ENCODE results near the gene ITM2C.

The ITM2C gene

GRCh38 chr2:230868161-230868946 is 3.6 kb downstream of the ITM2C start:
- Histone ChIP-seq H3K27ac (ENCODE audit: low read length) (no peak overlapping the region), H3K9ac (ENCODE audit: low read length in 2 of 2) (no peak overlapping the region), H3K9me3 (ENCODE audit: control insufficient read depth in 2 of 2, low read length in 2 of 2) (no peaks in the 10 kb centered on the region), H3K27me3 (ENCODE audit: control insufficient read depth in 1 of 2, insufficient read depth in 2 of 2, low read length in 2 of 2) (no peaks in the 10 kb centered on the region), H3K36me3 (ENCODE audit: control insufficient read depth in 2 of 2, insufficient read depth in 2 of 2, low read length in 2 of 2) (no peaks in the 10 kb centered on the region), H3K4me3 (ENCODE audit: low read length in 2 of 2) (no peak overlapping the region), H3K4me1 (ENCODE audit: control insufficient read depth, insufficient read depth, low read length) (peaks cover 49% of the 10 kb centered on the region)

GRCh38 chr2:230868947-230869913 is 4.5 kb downstream of the ITM2C start:
- H3K4me1 ChIP-seq (ENCODE audit: control insufficient read depth, insufficient read depth, low read length), result peaks cover 49% of the 10 kb centered on the region

GRCh38 chr2:230869914-230870543 is 5.3 kb downstream of the ITM2C start:
- no peaks in the 10 kb centered on the region for H3K27me3 ChIP-seq (ENCODE audit: control insufficient read depth in 1 of 2, insufficient read depth in 2 of 2, low read length in 2 of 2)
- peaks cover 49% of the 10 kb centered on the region for H3K4me1 ChIP-seq (ENCODE audit: control insufficient read depth, insufficient read depth, low read length)
- H3K4me3 ChIP-seq (ENCODE audit: low read length in 2 of 2), result peak overlapping the region in 1 of 2 donors; percentile 29
- H3K9ac ChIP-seq (ENCODE audit: low read length in 2 of 2), result peak overlapping the region in 1 of 2 donors; percentile 21
- peaks cover 0 to 2% of the 10 kb centered on the region in 2 donors for H3K36me3 ChIP-seq (ENCODE audit: control insufficient read depth in 2 of 2, insufficient read depth in 2 of 2, low read length in 2 of 2)
- no peaks in the 10 kb centered on the region for H3K9me3 ChIP-seq (ENCODE audit: control insufficient read depth in 2 of 2, low read length in 2 of 2)
- no peak overlapping the region for H3K27ac ChIP-seq (ENCODE audit: low read length)

More at GRCh38 chr2:230868947-230869913, 4.5 kb downstream of the ITM2C start:
- Histone ChIP-seq H3K9me3 (ENCODE audit: control insufficient read depth in 2 of 2, low read length in 2 of 2) (no peaks in the 10 kb centered on the region), H3K4me3 (ENCODE audit: low read length in 2 of 2) (no peak overlapping the region), H3K27me3 (ENCODE audit: control insufficient read depth in 1 of 2, insufficient read depth in 2 of 2, low read length in 2 of 2) (no peaks in the 10 kb centered on the region), H3K36me3 (ENCODE audit: control insufficient read depth in 2 of 2, insufficient read depth in 2 of 2, low read length in 2 of 2) (no peaks in the 10 kb centered on the region), H3K27ac (ENCODE audit: low read length) (no peak overlapping the region), H3K9ac (ENCODE audit: low read length in 2 of 2) (no peak overlapping the region)

GRCh38 chr2:230870544-230871360 is 6.0 kb downstream of the ITM2C start:
- H3K36me3 ChIP-seq (ENCODE audit: control insufficient read depth in 2 of 2, insufficient read depth in 2 of 2, low read length in 2 of 2), result peaks cover 2 to 5% of the 10 kb centered on the region in 2 donors
- H3K4me1 ChIP-seq (ENCODE audit: control insufficient read depth, insufficient read depth, low read length), result peaks cover 49% of the 10 kb centered on the region
- H3K27ac ChIP-seq (ENCODE audit: low read length), result no peak overlapping the region
- no peaks in the 10 kb centered on the region for H3K9me3 ChIP-seq (ENCODE audit: control insufficient read depth in 2 of 2, low read length in 2 of 2)
- peak overlapping the region in 1 of 2 donors; percentile 21 for H3K9ac ChIP-seq (ENCODE audit: low read length in 2 of 2)
- no peaks in the 10 kb centered on the region for H3K27me3 ChIP-seq (ENCODE audit: control insufficient read depth in 1 of 2, insufficient read depth in 2 of 2, low read length in 2 of 2)
- H3K4me3 ChIP-seq (ENCODE audit: low read length in 2 of 2), result peak overlapping the region in 1 of 2 donors; percentile 29

- no peak overlapping the region for H3K27ac ChIP-seq (ENCODE audit: low read length)
- H3K9me3 ChIP-seq (ENCODE audit: control insufficient read depth in 2 of 2, low read length in 2 of 2), result no peaks in the 10 kb centered on the region
- H3K36me3 ChIP-seq (ENCODE audit: control insufficient read depth in 2 of 2, insufficient read depth in 2 of 2, low read length in 2 of 2), result peaks cover 8 to 9% of the 10 kb centered on the region in 2 donors
- H3K4me1 ChIP-seq (ENCODE audit: control insufficient read depth, insufficient read depth, low read length), result peaks cover 41% of the 10 kb centered on the region
- peak overlapping the region in 1 of 2 donors; percentile 21 for H3K9ac ChIP-seq (ENCODE audit: low read length in 2 of 2)
- no peaks in the 10 kb centered on the region for H3K27me3 ChIP-seq (ENCODE audit: control insufficient read depth in 1 of 2, insufficient read depth in 2 of 2, low read length in 2 of 2)
- peak overlapping the region in 1 of 2 donors; percentile 3 for H3K4me3 ChIP-seq (ENCODE audit: low read length in 2 of 2)
Measured at GRCh38 chr2:230871361-230872150, 6.8 kb downstream of the ITM2C start.

- Histone ChIP-seq H3K9me3 (ENCODE audit: control insufficient read depth in 2 of 2, low read length in 2 of 2) (no peaks in the 10 kb centered on the region), H3K36me3 (ENCODE audit: control insufficient read depth in 2 of 2, insufficient read depth in 2 of 2, low read length in 2 of 2) (peaks cover 14 to 16% of the 10 kb centered on the region in 2 donors), H3K4me1 (ENCODE audit: control insufficient read depth, insufficient read depth, low read length) (peaks cover 33% of the 10 kb centered on the region), H3K27ac (ENCODE audit: low read length) (no peak overlapping the region), H3K27me3 (ENCODE audit: control insufficient read depth in 1 of 2, insufficient read depth in 2 of 2, low read length in 2 of 2) (no peaks in the 10 kb centered on the region), H3K4me3 (ENCODE audit: low read length in 2 of 2) (no peak overlapping the region), H3K9ac (ENCODE audit: low read length in 2 of 2) (no peak overlapping the region)
Measured at GRCh38 chr2:230872151-230872967, 7.6 kb downstream of the ITM2C start.

- Histone ChIP-seq H3K4me3 (ENCODE audit: low read length in 2 of 2) (no peak overlapping the region), H3K27me3 (ENCODE audit: control insufficient read depth in 1 of 2, insufficient read depth in 2 of 2, low read length in 2 of 2) (no peaks in the 10 kb centered on the region), H3K4me1 (ENCODE audit: control insufficient read depth, insufficient read depth, low read length) (peaks cover 32% of the 10 kb centered on the region), H3K36me3 (ENCODE audit: control insufficient read depth in 2 of 2, insufficient read depth in 2 of 2, low read length in 2 of 2) (peaks cover 21% of the 10 kb centered on the region in 2 donors), H3K9me3 (ENCODE audit: control insufficient read depth in 2 of 2, low read length in 2 of 2) (no peaks in the 10 kb centered on the region), H3K9ac (ENCODE audit: low read length in 2 of 2) (no peak overlapping the region), H3K27ac (ENCODE audit: low read length) (no peak overlapping the region)
Measured at GRCh38 chr2:230872968-230873660, 8.4 kb downstream of the ITM2C start.

- Histone ChIP-seq H3K27me3 (ENCODE audit: control insufficient read depth in 1 of 2, insufficient read depth in 2 of 2, low read length in 2 of 2) (no peaks in the 10 kb centered on the region), H3K9ac (ENCODE audit: low read length in 2 of 2) (peak overlapping the region in 1 of 2 donors; percentile 9), H3K9me3 (ENCODE audit: control insufficient read depth in 2 of 2, low read length in 2 of 2) (no peaks in the 10 kb centered on the region), H3K27ac (ENCODE audit: low read length) (no peak overlapping the region), H3K4me3 (ENCODE audit: low read length in 2 of 2) (no peak overlapping the region), H3K36me3 (ENCODE audit: control insufficient read depth in 2 of 2, insufficient read depth in 2 of 2, low read length in 2 of 2) (peaks cover 21 to 23% of the 10 kb centered on the region in 2 donors), H3K4me1 (ENCODE audit: control insufficient read depth, insufficient read depth, low read length) (peaks cover 25% of the 10 kb centered on the region)
Measured at GRCh38 chr2:230873661-230874401, 9.1 kb downstream of the ITM2C start.
